SU-DHL-6 (cell line): ENCODE data around the gene HERC3.

Experiments used
- EZH2phosphoT487 ChIP-seq: fragments of 200-600 bp; sonication (generic), shearing (Covaris generic); conservative IDR thresholded peaks from 2 replicates; pipeline ENCODE4 v1.6.1; 2018; ENCODE audit warnings: mild to moderate bottlenecking, antibody characterized with exemption, low read length, moderate library complexity, mixed read lengths
- TF ChIP-seq, protein P1 (sequence below): fragments of 200-600 bp; sonication (generic); IDR thresholded peaks from one replicate; pipeline ENCODE4 v1.5.1; 2017; ENCODE audit warnings: antibody characterized with exemption, mild to moderate bottlenecking, low read length, moderate library complexity; ENCODE audit not compliant: insufficient read depth, poor library complexity, severe bottlenecking

DNA sequence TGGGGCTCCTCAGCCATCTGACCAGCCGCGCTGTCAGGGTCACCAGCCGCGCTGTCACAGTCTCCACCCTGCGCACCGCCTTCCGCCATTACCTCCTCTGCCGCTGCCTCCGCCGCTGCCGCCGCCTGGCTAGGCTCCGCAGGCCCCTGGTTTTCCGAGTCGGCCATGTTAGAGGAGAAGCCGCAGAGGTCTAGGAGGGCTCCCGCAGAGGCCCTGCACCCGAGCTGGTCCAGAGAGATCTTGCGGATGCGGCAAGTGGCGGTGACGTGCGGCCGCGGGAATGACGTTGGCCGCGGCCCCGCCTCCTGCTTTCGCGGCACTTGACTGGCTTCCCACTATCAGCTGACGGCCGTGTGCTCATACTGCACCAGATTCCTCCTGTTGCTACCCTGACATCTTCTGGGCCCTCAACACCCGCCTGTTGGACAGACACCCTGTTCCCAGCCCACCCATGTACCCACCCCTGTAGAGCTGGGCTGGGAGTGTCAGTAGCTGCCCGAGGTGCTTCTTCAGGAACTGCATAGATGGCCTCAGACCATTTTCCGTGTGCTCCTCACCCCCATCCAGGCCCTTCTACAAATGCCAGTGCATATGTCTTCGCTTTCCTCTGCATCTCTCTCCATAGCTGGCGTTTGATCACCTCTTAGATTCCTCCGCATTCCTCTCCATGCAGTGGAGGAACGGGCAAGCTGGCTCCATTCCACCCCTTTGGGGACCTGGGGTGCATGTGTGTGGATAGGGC is 105.5 kb downstream of the HERC3 start, which contains the start of gene NAP1L5:
- TF ChIP-seq, protein P1, sequence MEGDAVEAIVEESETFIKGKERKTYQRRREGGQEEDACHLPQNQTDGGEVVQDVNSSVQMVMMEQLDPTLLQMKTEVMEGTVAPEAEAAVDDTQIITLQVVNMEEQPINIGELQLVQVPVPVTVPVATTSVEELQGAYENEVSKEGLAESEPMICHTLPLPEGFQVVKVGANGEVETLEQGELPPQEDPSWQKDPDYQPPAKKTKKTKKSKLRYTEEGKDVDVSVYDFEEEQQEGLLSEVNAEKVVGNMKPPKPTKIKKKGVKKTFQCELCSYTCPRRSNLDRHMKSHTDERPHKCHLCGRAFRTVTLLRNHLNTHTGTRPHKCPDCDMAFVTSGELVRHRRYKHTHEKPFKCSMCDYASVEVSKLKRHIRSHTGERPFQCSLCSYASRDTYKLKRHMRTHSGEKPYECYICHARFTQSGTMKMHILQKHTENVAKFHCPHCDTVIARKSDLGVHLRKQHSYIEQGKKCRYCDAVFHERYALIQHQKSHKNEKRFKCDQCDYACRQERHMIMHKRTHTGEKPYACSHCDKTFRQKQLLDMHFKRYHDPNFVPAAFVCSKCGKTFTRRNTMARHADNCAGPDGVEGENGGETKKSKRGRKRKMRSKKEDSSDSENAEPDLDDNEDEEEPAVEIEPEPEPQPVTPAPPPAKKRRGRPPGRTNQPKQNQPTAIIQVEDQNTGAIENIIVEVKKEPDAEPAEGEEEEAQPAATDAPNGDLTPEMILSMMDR = no peak
- no peak for TF ChIP-seq EZH2phosphoT487
